HG02852 (cell line): ENCODE results near the gene TRAPPC4.
A peak's percentile ranks its signal among the peaks of the same experiment; 100 is the strongest.
"Not testable (repeated sequence)": the region's sequence is repeated elsewhere in the genome, so short reads cannot be mapped to it uniquely, and the experiment has no call there.

Experiments used
- ATAC-seq: cut with Tn5 transposase; IDR thresholded peaks from one replicate; pipeline ENCODE4 v1.9.1; 2021; ENCODE audit warnings: mild to moderate bottlenecking, moderate library complexity; ENCODE audit not compliant: unreplicated experiment

The TRAPPC4 gene

DNA sequence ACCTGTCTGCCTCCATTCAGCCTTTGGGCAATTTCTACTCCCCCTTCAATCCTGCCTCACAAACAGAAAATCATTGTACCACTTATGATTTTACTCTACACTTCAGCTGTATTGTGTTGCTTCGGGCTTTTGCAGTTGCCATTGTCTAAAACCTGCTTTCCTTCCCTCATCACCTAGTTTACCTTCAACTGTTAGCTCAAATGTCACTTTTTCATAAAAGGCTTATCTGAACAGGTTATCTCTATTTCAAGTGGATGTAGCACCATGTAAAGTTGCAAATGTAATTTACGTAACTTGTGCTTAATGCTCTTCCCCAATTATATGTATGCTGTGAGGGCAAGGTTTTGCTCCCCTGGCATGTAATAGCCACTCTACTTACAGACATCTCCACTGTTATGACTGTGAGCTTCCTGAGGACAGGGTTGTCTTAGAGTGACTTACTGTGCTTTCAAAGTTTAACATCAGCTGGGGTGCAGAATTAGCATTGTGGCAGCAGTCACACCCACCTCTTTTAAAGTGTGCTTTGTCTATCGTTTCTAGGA is 5.9 kb upstream of the TRAPPC4 start:
- no peak for ATAC-seq

DNA sequence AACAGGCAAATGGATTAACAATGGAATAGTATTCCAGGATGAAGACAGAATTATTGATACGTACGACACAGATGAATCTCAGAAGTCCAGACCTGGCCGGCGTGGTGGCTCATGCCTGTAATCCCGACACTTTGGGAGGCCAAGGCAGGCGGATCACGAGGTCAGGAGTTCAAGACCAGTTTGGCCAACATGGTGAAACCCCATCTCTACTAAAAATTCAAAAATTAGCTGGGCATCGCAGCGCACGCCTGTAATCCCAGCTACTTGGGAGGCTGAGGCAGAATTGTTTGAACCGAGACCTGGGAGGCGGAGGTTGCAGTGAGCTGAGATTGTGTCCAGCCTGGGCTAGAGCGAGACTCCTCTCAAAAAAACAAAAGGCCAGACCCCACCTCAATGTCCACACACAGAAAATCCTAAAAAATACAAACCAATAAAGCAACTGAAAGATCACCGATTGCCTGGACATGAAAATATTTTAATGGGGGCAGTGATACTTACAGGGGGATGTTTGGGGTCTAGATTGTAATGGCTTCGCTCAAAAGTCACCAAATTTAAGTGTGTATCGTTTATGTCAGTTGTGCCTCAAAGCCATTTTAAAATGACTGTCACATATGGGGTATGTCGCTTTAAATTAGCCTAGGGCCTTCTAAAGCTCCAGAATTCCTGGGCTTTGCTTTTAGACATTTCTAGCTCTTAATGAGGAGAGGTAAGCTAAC is 4.2 kb upstream of the TRAPPC4 start:
- no peak for ATAC-seq

DNA sequence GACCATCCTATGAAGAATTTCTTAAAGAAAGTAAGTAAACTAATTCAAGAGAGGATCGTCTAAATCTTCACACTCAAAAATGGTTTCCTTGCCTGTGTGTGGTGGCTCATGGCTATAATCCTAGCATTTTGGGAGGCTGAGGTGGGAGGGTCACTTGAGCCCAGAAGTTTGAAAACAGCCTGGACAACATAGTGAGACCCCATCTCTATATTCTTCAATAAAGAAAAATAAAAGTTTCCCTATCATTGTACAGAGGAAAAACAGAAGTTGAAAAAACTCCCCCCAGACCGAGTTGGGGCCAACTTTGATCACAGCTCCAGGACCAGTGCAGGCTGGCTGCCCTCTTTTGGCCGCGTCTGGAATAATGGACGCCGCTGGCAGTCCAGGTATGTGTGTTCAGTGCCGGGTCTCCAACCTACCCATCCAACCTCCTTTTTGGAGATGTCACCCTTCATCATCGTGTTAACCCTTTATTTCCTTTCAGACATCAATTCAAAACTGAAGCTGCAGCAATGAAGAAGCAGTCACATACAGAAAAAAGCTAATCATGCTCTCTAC is 3.4 kb upstream of the TRAPPC4 start:
- ATAC-seq, result no peak

DNA sequence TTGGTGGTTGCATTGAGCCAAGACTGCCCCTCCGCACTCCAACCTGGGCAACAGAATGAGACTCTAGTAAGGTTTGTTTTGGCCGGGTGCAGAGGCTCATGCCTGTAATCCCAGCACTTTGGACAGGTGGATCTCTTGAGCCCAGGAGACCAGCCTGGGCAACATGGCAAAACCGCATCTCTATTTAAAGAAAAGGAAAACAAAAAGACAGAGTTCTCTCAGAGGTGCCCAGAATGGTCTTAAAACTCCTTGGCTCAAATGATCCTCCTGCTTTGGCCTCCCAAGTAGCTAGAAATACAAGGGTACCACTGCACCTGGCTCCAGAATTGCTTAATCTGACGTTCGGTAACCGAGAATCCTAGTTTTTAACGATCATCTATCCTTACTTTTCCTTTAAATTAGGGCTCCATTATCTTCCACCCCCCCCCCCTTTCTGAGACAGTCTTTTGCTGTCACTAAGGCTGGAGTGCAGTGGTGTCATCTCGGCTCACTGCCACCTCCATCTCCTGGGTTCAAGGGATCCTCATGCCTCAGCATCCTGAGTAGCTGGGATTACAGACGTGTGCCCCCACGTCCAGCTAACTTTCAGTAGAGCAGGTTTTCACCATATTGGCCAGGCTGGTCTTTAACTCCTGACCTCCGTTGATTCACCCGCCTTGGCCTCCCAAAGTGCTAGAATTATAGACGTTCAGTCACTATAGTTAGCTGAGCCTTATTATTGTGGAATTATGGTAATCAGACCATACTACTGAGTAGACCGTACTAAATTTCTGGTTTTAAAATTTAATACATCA is 2.2 kb upstream of the TRAPPC4 start:
- ATAC-seq, result no peak

DNA sequence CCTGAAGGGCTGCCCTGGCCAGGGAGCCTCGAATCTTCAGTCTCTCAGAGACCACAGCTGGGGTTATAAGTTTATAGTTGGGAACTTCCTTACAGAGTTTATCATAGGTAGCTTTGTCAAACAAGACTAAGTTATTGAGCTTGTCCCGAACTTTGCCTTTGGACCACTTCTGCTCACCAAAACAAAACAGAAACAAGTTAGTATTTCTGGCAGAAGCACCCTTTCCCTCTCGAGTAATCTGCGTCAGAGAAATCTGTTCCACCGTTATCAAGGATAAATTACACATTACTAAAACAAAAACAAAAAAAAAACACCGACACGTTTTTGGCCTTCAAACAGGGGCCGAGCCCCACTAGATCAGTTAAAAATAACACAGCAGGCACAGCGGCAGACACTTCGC is 1.2 kb upstream of the TRAPPC4 start:
- ATAC-seq, result not testable (repeated sequence)

DNA sequence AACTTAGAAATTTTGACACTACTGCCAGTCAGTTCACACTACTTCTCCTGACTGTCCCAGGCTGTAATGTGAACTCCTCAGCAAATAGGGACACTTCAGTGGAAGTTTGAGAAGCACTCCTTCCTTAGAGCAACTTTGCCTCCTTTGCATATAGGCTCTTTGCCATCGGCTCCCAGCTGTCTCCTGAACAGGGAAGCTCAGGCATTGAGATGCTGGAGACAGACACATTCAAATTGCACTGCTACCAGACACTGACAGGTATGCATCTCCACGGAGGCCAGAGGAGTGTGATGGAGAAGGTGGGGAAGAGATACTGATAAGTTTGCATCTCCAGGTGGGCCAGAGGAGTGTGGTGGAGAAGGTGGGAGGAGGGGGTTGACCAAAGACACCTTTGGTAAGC is 1.4 kb downstream of the TRAPPC4 start:
- ATAC-seq, result no peak

DNA sequence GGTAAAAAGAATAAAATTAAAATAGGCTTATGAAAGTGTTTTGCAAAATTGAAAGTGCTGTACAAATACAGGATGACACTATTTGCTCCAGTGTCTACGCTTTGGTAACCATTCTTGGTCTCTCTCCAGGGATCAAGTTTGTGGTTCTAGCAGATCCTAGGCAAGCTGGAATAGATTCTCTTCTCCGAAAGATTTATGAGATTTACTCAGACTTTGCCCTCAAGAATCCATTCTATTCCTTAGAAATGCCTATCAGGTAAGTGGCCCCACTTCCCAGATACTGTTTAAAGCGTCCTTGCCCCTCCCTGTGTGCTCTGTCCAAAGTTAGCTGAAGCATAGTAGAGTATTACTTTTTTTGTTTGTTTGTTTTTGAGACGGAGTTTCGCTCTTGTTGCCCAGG is 3.1 kb downstream of the TRAPPC4 start:
- no peak for ATAC-seq

DNA sequence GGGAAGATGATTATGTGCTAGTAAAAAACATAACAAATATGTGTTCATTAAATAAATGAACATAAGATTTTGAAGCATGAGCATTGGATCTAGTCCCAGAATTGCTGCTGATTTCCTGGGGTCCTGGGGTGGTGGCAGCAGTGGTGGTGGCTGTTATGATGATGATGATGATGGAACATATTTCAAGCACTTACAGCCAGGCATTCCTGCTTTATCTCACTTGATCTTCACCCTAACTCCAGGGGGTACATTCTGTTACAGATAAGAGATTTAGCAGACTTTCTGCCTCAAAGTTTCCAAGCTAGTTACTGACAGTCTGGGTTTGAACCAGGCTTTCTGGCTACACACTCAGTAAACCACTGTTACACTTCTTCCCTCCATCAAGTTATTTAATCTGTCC is 5.2 kb downstream of the TRAPPC4 start:
- ATAC-seq, result no peak

DNA sequence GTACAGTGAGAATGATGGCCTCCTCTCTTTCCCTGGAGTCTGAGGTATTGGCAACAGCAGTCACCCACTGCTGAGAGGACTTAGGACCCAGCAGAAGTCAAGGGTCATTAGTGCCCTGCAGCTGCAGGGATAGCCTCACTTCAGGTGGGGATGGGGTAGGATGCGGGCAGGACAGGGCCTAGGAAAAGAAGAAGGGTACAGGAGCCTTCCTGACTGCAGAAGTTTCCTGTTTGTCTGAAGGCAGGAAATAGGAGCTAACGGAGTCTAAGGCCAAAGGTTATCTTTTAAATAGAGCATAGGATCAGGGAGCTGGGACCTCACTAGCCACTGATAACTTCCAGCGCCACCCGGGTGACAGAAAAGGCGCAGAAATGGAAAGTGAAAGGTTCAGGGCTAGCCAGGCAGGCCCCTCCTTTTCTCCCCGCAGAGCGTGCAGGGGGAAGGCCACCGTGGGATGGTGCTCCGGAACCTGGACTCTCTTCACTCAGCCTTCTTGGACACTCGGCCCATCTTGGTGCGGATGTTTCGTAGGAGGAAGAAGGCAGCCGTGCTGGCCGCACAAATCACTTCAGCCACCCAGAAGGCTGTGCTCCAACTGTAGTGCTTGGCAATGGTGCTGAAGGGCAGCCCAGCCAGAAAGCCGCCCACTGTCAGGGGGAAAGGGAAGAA is 6.0 kb downstream of the TRAPPC4 start:
- no peak for ATAC-seq

DNA sequence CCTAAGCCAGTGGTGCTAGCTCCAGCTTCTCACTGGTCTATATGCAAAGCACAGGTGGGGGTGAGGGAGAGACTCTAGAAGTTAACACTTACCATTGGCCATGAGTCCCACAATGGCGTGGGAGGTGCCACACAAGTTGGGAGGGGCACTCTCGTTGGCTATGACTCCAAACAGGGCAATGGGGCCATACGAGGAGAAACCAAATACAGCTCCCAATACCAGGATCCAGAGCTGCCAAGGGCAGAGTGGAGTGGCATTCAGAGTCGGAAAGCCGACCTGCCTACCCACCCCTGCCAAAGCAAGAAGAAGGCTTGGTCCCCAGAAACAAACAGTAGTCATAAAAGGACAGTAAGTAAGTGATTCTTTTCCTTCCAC is 6.5 kb downstream of the TRAPPC4 start:
- ATAC-seq, result no peak

DNA sequence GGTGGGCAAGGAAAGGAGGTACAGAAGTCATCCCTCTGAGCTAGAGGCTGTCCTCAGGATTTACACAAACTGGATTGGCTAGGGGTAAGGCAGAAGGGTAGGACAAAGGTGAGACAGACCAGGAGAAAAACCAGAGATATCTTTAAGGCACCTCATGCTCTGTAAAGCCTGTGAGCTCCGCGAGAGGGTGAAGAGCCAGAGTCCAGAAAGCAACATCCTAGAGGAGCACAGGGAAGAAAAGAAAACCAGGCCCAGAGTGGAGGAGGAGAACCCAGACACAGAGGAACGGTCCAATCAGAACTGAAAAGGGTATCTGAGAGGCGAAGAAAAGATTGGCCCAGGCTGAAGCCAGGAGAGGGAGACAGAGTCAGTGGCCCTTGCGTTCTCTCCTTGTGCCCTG is 7.0 kb downstream of the TRAPPC4 start:
- ATAC-seq, result no peak

DNA sequence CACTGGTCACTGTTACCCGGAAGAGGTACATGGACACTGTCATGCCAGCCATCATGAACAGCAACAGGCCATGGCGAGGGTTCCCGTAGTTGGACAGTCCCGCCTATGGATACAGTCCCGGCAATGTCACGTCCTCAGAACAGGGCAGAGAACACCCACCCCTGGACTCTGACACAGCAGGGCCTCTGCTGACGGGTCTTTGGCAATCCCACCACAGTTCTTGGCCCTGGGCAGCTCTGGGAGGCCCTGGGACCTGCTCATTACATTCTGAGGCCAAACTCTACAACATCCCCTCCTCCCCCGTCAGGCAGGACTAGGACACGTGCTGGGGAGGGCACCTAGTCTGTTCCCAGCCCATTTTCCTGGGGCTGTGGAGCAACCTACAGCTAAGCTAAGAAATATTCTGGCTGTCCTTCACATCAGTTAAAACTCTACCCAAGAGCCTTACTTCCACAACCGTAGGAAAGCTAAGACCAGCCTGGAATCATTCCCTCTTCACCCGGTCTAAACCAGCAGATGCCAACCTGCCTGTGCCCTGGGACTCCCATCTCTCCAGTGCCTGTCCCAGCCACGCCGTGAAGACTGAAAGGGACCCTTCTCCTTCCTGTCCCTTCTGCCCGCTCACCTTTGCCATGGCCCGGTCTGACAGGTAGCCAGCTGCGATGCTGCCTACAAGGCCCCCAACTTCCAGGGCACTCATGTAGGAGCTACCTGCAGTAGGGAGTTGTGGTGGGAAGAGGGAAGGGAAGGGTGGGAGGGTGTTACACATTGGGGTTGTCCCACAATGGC is 7.6 kb downstream of the TRAPPC4 start:
- no peak for ATAC-seq

DNA sequence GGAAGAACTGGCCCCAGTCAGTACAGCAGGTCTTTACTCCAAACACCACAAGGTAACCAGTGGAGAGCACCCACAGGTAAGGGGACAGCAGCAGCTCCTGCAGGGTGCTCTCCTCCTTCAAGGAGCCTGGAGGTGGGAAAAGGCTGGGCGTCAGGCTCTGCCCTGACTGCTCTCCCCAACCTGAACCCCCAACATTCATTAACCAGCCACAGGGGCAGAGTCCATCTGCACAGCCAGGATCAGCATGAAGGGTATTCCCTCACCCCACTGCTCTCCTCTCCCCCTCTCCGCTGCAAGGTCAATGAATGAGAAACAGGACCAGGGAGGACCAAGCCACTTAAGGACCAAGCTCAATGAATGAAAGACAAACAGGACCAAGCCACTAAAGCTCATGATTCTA is 8.4 kb downstream of the TRAPPC4 start:
- no peak for ATAC-seq

DNA sequence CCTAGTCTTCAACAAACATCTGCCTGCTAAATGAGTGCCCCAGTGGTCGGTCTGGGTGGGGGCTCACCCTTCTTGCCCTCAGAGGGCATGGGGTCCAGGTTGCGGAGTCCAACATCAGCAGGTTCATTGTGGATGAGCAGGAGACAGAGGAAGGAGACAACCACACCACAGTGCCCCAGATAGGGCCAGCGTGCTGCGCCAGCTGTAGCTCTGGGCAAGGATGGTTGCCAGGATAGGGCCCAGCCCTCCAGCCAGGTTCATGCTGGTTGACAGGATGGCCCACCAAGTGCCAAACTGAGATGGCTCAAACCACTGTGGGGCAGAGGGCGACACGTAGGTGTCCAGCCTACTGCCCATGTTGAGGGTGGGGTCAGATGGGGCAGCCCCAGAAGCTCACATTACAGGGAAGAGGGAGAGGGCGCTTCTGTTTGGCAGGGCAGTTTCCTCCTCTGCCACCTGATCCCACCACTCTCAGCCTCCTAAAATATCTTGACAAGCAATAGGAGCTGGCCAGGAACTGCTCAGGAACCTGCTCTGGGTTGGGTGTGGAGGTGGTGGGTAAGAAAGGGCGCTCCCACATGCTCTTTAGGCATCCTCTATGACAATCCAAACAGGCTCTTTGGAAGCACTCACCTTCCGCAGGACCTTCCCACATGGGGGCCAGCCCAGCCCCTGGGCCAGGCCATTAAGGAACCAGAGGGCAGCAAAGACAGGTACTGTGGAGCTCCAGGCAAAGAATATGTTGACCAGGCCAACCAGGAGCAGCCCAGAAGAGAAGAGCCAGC is 9.2 kb downstream of the TRAPPC4 start:
- ATAC-seq, result no peak

DNA sequence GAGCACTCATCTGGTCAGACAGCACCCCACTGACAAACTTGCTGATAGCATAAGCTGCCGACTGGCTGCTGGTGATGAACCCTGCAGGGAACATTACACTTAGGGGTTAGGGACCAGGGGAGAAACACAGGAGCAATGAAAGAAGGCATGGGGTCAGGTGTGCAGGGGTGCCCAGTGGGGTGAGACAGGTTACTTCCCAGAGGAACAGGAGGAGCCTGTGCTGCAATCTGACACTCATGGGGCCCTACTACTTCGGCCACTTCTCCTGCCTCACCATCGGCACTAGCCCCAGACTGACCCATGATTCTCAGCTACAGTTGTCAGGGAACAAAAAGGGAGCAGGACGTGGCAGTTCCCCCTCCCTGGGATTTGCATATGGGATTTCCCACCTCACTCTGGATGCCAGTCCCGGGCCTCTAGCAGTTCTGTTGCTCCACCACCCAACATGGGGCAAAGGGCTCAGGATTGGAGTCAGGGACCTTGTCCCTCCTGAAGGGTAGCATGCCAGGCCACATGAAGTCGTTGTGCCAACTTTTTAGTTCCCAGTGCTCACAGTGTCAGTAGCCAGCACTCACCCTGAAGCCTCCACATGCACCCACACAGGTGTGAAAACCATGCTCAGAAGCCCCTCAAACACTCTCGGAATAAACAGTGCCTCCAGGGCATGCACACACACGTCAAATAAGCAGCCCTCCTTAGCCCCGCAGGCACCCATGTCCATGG is 9.9 kb downstream of the TRAPPC4 start:
- no peak for ATAC-seq

DNA sequence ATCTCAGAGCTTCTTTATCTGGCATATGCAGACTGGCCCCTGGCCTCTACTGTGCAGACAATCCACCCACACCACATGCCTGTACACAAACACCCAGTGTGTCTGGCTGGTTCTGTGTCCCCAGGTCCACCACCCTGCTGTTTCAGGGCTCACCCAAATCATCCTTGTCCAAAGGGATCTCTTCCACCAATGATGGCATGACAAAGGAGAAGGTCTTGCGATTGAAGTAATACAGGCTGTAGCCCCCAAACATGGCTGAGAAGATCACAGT is 10.4 kb downstream of the TRAPPC4 start:
- no peak for ATAC-seq

DNA sequence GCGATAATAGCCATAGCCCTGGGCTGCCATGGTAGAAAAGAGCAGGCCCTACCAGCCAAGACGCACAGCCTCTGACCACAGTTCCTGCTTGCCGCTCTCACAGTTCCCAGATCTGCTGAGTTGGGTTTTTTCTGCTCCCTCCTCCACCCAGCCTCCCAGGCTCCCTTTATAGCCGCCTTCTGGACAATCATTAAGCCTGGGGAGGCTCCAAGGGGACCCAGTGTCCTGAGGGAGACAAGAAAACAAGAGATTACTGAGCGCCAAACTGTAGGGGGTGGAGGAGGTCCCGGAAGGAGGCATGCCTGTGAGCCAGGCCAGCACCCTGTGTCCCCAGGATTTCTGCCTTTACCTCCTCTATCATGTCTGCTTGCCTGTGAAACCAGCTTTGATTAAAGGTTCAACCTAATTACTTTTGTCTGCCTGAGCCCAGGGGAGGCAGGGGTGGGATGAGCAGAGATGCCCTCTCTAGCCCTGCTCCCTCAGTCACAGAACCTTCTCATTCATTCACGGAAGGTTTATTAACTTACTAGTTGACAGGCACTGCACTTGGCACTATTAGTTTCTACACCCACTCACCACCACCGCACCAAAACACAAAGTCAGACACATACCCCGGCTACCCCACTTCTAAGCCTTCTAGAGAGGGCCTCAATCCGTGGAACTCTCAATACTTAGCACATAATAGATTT is 10.9 kb downstream of the TRAPPC4 start:
- peak; percentile 11 for ATAC-seq

DNA sequence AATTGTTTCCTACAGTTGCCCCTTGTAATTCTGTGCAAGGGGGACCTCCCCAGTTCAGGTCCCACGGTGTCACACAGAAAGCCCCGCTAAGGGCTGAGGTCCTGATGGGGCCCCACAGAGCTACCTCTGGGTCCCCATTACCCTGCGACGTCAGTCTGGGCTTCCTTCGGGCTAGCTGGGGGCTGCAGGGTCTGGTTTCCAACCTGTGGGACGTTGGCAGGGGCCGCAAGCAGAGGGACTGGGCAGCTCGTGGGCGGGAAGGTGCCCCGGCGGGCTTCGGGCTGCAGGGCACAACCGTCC is 11.4 kb downstream of the TRAPPC4 start:
- ATAC-seq, result peak; percentile 4
